Thymus (tissue), 11 donors: ENCODE data around the gene DTNB. TPM values are rescaled to one million over a fixed set of nuclear protein-coding genes. Genes with fewer than 3 reads are reported as not detected.
A peak's percentile ranks its signal among the peaks of the same experiment; 100 is the strongest.

Source experiments
- DNase-seq, 9 donors: peaks; one replicate each; pipeline ENCODE4 v3.0.0-alpha.2; 2013; ENCODE audit warnings: low spot score in 9 of 9, low read depth in 6 of 9, missing footprints in 1 of 9
- H3K27ac ChIP-seq, 2 donors: one replicate each; pipeline ENCODE4 v1.5.1; 2013; ENCODE audit warnings: control low read depth in 1 of 2, low read depth in 1 of 2, low read length in 1 of 2, mild to moderate bottlenecking in 1 of 2, moderate library complexity in 1 of 2
- H3K27me3 ChIP-seq, 2 donors: one replicate each; pipeline ENCODE4 v1.5.1; 2013; ENCODE audit warnings: low read length in 1 of 2; ENCODE audit not compliant: control insufficient read depth in 2 of 2, insufficient read depth in 1 of 2
- H3K36me3 ChIP-seq, 2 donors: one replicate each; pipeline ENCODE4 v1.5.1; 2013; ENCODE audit warnings: low read length in 1 of 2, mild to moderate bottlenecking in 1 of 2, moderate library complexity in 1 of 2; ENCODE audit not compliant: control insufficient read depth in 2 of 2, insufficient read depth in 2 of 2
- H3K4me1 ChIP-seq, 2 donors: one replicate each; pipeline ENCODE4 v1.5.1; 2013; ENCODE audit warnings: low read length in 2 of 2; ENCODE audit not compliant: control insufficient read depth in 2 of 2, insufficient read depth in 2 of 2
- H3K4me3 ChIP-seq, 2 donors: one replicate each; pipeline ENCODE4 v1.5.1; 2013; ENCODE audit warnings: low read length in 2 of 2, control low read depth in 1 of 2, mild to moderate bottlenecking in 1 of 2
- H3K9me3 ChIP-seq, 2 donors: one replicate each; pipeline ENCODE4 v1.5.1; 2013; ENCODE audit warnings: low read length in 1 of 2, mild to moderate bottlenecking in 1 of 2; ENCODE audit not compliant: control insufficient read depth in 2 of 2, insufficient read depth in 1 of 2
- WGBS: extraction: QIAGEN DNeasy Blood & Tissue Kit; methylation state at CpG from one replicate; pipeline ENCODE4 v1.1.7; 2013; 5-methylcytosine and 5-hydroxymethylcytosine counted together
- polyA plus RNA-seq: library from polyadenylated mRNA; stranded (reverse); fragments of 200-250 nt; gene quantifications from one replicate; pipeline ENCODE4 v1.2.3, GENCODE V29; 2013
- total RNA-seq: library from RNA; stranded (reverse); fragments of 120-200 nt; gene quantifications from one replicate; pipeline ENCODE4 v1.2.4, GENCODE V29; 2013
- donor health status: healthy.

The DTNB gene
- total and polyA plus RNA-seq, 2 donors: 7.6 to 20.1 TPM

DNA sequence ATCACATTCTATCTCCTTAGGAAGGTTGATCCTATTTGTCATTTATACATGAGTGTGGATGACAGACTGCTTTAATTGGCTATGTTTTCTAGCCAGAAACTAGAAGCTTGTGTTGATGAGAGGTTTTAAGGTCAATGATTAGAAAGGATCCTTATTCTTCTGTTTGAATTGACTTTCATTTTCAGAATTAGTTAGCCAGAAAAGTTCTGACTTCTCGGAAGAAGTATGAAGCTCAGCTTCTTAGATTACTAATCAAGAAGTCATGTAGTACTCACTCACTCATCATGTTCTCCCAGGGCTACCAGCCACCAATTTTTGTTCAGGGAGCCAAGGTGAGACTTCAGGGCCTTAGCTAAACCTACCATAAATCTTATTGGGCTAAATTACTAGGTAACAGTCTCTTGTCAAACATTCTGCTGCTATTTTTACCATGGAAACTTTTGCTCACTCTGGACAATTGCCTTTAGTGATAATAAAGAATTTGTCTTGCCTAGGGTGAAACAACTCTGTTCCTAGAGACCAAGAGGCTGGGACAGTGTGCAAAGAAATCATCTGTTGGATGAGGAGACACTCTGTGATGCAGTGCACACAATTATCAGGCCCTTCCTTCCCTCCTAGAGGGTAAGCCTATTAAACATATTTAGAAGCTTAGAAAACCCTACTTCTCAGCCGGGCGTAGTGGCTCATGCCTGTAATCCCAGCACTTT lies 220.0 kb downstream of the DTNB start:
- H3K4me1 ChIP-seq: peaks cover 0 to 2% of the 10 kb centered on the region in 2 donors
- no peaks in the 10 kb centered on the region for H3K27me3 ChIP-seq
- peak in 1 of 9 donors; percentile 16 for DNase-seq
- H3K4me3 ChIP-seq: no peak overlapping the region
- H3K36me3 ChIP-seq: no peaks in the 10 kb centered on the region
- H3K9me3 ChIP-seq: no peaks in the 10 kb centered on the region
- H3K27ac ChIP-seq: no peak overlapping the region
- WGBS: 98% methylated on average over 3 of the region's 3 CpGs

DNA sequence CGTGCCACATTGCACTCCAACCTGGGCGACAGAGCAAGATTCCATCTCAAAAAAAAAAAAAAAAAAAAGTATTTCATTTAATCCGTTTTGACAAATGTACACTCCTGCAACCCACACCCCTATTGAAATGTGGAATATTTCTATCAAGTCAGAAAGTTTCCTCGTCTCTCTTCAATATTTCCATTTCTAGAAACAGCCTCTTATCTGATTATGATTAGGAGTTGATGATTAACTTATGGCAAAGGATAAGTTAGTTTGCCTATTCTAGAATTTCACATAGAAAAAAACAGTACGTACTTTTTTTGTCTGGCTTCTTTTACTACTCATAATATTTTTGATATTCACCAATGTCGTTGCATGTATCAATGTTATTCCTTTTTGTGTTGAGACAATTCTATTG lies 224.6 kb downstream of the DTNB start:
- Histone ChIP-seq H3K4me1 (peaks cover 0 to 2% of the 10 kb centered on the region in 2 donors), H3K9me3 (no peaks in the 10 kb centered on the region), H3K36me3 (no peaks in the 10 kb centered on the region), H3K4me3 (no peak overlapping the region), H3K27me3 (no peaks in the 10 kb centered on the region), H3K27ac (no peak overlapping the region)
- DNase-seq: no peak
- 98% methylated on average over 6 of the region's 6 CpGs for WGBS

DNA sequence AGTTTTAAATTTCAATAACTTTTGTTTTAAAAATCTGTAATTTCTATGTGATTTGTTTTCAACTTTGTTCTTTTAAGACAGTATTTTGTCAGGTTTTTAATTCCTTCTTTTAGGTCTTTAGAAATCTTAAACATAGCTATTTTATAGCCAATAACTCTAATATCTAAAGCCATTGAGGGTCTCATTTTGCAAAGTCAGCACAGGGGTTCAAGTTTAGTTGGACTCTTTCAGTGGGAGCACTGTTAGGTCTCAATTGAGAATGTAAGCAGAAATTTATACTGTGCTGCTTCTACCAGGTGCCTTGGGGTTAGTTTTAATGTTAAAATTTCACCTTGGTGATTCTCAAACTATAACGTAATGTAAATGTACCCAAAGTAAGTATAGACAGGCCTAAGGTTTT lies 226.4 kb downstream of the DTNB start:
- WGBS: 95% methylated on average over 1 of the region's 1 CpG
- Histone ChIP-seq H3K27me3 (no peaks in the 10 kb centered on the region), H3K36me3 (no peaks in the 10 kb centered on the region), H3K27ac (no peak overlapping the region), H3K4me1 (no peaks in the 10 kb centered on the region), H3K4me3 (no peak overlapping the region), H3K9me3 (no peaks in the 10 kb centered on the region)
- DNase-seq: no peak

DNA sequence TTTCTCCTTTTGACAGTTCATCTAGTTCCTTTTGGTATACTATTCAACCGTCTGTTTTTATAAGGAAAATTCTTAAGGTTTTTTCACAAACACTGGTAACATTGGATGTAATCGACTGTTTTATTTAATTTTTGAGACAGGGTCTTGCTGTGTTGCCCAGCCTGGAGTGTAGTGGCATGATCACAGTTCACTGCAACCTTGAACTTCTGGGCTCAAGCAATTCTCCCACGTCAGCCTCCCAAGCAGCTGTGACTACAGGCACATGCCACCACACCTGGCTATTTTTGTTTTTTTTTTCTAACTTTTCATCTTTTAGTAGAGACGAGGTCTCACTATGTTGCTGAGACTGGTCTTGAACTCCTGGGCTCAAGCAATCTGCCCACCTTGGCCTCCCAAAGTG lies 227.3 kb downstream of the DTNB start:
- WGBS: 94% methylated on average over 4 of the region's 4 CpGs
- H3K9me3 ChIP-seq: no peaks in the 10 kb centered on the region
- H3K27ac ChIP-seq: no peak overlapping the region
- no peak for DNase-seq
- no peaks in the 10 kb centered on the region for H3K36me3 ChIP-seq
- no peaks in the 10 kb centered on the region for H3K4me1 ChIP-seq
- no peaks in the 10 kb centered on the region for H3K27me3 ChIP-seq
- no peak overlapping the region for H3K4me3 ChIP-seq

DNA sequence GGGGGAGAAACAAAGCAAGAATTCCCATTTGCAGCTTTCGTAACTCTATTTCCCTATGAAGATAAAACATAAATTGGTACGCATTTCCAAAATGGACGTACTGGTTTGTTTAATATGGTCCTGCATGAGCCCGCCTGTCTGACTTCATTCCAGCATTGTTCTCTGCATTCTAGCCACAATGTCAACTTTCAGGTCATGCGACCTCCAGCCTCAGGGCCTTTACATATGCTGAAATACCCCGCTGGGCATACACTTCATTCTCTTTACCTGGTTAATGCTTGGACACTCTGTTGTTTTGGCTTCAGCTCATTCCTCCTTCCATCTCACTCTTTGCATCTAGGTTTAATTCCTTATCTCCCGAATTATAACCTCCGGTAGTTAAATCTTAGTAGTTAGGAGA lies 227.9 kb downstream of the DTNB start:
- no peak overlapping the region for H3K27ac ChIP-seq

DNA sequence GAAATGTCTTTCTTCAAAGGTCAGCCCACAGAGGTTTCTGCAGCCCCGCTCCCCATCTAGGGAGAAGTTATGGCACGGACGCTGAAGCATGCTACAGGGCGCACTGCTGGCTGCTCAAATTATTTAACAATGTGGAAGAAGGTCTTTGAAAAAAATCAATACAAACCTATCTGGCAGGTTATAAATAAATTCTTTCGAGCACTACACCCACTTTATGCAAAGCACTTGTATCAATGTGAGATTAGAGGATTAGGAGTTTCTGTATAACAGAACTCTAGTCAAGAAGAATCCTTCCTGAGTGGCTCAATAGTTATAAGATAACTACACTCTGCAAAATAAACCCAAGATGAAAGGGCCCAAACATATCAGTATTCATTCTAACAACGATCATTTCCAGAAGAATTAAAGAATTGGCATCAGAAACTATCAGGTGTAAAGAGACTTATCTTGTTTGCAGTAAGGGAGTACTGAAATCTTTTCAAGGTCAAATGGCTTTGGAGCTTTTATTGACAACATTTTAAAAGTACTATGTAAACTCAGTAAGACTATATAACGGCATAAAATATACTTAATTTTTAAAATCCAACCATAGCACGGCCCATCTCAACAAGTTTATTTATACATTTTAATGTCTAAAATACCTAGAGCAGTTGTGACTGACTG lies 228.6 kb downstream of the DTNB start:
- Histone ChIP-seq H3K36me3 (no peaks in the 10 kb centered on the region), H3K27me3 (no peaks in the 10 kb centered on the region), H3K4me1 (no peaks in the 10 kb centered on the region), H3K27ac (no peak overlapping the region), H3K4me3 (no peak overlapping the region), H3K9me3 (no peaks in the 10 kb centered on the region)
- DNase-seq: no peak
- WGBS: 98% methylated on average over 8 of the region's 8 CpGs

More for the DNA sequence above, 227.9 kb downstream of the DTNB start:
- Histone ChIP-seq H3K27me3 (no peaks in the 10 kb centered on the region), H3K9me3 (no peaks in the 10 kb centered on the region), H3K4me1 (no peaks in the 10 kb centered on the region), H3K4me3 (no peak overlapping the region), H3K36me3 (no peaks in the 10 kb centered on the region)
- no peak for DNase-seq
- WGBS: 91% methylated on average over 8 of the region's 8 CpGs

DNA sequence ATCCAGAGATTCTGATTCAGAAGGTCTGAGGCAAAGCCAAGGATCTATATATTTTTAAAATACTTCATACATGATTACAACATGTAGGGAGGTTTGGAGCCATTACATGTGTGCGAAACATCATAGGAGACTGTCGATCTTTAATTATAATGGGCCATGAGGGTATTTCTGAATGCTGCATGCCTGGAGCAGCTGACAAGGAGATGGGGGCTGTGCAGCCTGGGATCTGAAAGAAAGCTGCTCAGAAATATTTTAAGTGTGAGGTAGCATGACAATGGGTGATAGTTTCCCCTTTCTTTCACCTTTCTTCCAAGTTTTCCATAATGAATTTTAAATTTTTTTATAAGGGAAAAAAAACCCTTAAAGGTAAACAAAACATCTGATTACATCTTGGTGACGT lies 229.6 kb downstream of the DTNB start:
- H3K27ac ChIP-seq: no peak overlapping the region
- H3K4me3 ChIP-seq: no peak overlapping the region
- 98% methylated on average over 3 of the region's 3 CpGs for WGBS
- no peaks in the 10 kb centered on the region for H3K9me3 ChIP-seq
- no peaks in the 10 kb centered on the region for H3K36me3 ChIP-seq
- H3K4me1 ChIP-seq: no peaks in the 10 kb centered on the region
- no peaks in the 10 kb centered on the region for H3K27me3 ChIP-seq
- DNase-seq: no peak

DNA sequence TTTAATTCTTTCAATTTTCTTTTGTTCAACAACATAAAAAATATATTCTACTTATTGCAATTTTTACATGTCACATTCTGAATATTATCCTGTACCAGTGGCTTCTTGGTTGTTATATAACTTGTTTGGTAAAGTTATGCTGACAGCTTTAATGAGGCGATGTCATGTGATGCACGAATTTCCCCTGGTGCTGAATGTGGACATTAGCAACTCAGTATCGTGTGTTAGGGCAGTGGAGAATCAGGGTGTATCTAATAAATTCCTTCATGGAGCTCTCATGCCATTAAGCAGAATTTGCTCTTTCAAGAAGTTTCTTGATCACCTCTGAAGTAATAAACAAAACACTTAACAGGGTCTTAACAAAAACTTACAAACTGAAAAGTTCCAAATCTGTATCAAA lies 232.0 kb downstream of the DTNB start:
- WGBS: 88% methylated on average over 3 of the region's 3 CpGs
- no peaks in the 10 kb centered on the region for H3K36me3 ChIP-seq
- H3K27ac ChIP-seq: no peak overlapping the region

DNA sequence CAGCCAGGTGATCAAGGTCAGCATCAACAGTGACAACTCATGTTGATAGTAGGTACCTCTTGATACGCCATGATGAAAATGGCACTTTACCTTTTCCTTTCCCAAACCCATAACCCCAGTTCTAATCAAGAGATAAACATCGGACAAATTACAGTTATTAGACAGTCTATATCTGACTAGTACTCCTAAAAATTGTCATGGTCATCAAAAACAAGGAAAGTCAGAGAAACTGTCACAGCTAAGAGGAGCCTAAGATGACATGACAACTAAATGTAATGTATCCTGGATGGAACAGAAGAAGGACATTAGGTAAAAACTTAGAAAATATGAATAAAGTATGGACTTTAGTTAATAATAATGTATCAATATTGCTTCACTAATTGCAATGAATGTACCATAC lies 234.6 kb downstream of the DTNB start:
- WGBS: 98% methylated on average over 2 of the region's 2 CpGs
- no peak overlapping the region for H3K27ac ChIP-seq

More for the DNA sequence above, 232.0 kb downstream of the DTNB start:
- Histone ChIP-seq H3K9me3 (no peaks in the 10 kb centered on the region), H3K27me3 (no peaks in the 10 kb centered on the region), H3K4me3 (no peak overlapping the region), H3K4me1 (peaks cover 3 to 4% of the 10 kb centered on the region in 2 donors)
- no peak for DNase-seq

More for the DNA sequence above, 234.6 kb downstream of the DTNB start:
- no peak for DNase-seq
- no peaks in the 10 kb centered on the region for H3K36me3 ChIP-seq
- no peak overlapping the region for H3K4me3 ChIP-seq
- peaks cover 3 to 4% of the 10 kb centered on the region in 2 donors for H3K4me1 ChIP-seq
- no peaks in the 10 kb centered on the region for H3K27me3 ChIP-seq
- no peaks in the 10 kb centered on the region for H3K9me3 ChIP-seq
